Activated CD4-positive, CD25-positive, alpha-beta regulatory T cell (primary cell): ENCODE measurements around the gene UROC1.

ENCODE experiments used
- DNase-seq, 4 experiments: peaks; one replicate each; lab custom pipeline; 2025; lab: John Stamatoyannopoulos, UW

UROC1 gene

DNA sequence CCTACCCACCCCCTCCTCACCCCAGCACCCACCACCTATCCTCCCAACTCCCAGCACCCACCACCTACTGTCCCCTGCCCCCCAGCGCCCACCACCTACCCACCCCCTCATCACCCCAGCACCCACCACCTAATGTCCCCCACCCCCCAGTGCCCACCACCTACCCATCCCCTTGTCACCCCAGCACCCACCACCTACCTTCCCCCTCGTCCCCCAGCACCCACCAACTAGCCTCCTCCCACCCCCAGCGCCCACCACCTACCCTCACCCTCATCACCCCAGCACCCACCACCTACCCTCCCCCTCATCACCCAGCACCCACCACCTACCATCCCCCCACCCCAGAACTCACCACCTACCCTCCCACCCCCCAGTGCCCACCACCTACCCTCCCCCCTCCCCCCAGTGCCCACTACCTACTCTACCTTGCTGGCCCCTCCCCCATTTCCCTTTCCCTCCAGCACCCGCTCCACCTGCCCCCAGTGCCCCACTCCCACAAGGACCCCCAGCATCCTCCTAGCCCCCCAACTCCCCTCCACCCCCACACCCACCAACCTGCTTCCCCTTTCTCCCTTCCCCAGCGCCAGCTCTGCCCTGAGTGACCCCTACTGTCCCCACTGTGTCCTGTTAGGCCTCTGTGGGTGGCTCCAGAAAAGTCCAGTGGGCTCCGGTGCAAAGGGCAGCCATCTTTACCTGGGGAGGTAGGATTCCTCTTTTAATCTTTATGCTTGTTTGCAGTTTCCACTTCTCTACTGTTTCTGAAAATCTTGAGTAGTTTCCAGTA is 1.2 kb downstream of the UROC1 start:
- DNase-seq = no peak

DNA sequence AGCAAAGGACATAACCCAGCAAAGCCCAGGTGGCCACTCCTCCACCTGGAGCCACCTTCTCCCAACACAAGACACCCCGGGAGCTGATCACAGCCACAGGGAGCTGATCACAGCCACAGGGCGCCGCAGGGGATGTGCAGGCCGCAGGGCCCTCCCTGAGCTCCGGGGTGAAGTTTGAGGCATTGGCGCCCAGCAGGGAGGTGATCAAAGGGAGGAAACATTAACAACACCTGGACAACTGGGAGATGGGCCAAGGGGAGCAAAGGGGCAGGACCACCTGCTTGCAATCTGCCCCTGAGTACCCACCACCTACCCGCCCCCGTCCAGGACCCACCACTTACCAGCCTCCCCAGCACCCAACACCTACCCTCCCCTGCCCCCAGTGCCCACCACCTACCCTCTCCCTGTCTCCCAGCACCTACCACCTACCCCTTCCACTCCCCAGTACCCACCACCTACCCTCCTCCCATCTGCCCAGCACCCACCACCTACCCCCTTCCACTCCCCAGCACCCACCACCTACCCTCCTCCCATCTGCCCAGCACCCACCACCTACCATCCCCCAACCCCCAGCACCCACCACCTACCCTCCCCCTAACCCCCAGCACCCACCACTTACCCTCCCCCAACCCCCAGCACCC is 2.4 kb downstream of the UROC1 start:
- DNase-seq = no peak

DNA sequence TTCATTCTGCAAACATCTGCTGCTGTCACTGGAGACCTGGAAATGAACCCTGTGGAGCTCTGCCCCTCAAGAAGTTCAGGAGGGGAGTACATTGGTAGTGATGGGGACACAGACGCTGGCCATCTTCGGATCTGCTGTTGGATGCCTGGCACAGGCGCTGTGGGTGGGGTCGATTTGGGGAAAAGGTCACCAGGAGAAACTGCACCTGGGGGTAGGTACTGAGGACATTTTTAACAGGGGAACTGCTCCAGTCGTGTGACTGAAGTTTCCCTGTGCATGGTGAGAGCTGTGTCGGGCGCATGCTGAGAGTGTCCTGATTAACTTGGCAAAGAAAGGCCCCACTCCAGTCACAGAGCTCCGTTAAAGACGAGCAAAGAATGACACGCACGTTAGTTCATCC is 3.4 kb downstream of the UROC1 start:
- DNase-seq = no peak

DNA sequence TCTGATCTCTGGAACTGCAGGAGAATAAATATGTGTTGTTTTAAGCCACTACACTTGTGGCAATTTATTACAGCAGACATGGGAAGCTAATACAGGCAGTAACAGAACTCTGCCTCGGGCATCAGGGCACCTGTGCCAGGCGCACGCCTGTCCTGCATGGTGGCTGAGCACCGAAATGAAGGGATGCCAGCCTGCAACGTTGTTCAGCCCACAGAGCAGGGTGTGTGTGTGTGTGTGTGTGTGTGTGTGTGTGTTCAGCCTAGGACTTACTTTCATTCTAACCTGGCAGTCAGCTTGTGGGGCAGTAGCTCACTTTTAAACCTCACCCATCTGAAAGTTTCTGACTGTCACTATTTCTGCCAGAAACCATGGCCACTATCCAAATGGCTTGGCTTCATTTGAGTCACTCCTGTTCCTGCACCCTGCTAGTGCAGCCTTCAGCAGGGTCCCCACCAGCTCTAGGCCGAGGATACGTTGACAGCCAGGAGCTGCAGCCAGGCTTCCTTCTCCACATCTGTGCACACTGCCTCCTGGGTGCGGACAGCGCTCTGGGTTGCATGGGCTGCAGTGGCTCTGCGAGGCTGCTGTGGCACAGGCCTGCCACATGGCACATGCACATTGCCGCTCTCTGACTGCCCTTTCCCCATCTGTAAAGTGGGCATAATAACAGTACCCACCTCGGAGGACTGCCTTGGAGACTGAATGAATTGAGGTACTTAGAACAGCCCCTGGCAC is 4.5 kb downstream of the UROC1 start:
- no peak for DNase-seq

DNA sequence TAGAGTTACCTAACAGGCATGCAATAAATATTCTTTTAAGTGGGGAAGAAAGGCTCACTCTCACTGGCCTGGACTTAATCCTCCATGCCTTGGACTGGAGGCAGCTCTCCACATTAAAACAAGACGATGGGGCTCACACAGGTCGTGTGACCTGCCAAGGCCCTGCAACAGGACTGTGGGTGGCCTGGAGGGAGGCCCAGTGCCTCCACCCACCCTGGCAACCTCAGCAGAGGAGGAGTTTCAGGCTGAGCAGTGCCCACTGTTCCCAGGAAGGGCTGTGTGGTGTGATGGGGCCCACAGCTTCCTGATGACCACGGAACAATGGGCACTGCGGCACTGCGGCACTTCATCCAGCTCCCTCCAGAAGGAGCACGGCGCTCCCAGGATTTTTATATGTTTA is 5.5 kb downstream of the UROC1 start:
- DNase-seq = no peak

DNA sequence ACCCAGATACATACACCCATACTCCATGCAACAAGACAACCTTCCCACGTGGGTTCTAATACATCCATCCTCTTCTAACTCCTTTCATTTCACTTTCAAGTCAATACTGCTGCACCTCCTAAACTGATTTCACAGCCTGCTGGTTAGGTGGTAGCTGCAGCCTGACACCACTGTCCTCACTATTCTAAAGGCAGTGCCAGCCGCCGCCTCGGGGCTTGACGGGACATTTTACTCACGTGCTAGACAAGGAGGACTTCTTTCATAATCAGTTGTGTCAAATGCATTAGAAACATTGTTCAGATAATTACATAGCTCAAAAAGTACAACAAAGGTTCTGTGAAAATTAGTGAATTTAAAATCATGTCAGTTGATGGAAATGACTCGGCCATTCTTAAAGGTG is 6.3 kb downstream of the UROC1 start:
- DNase-seq = no peak

DNA sequence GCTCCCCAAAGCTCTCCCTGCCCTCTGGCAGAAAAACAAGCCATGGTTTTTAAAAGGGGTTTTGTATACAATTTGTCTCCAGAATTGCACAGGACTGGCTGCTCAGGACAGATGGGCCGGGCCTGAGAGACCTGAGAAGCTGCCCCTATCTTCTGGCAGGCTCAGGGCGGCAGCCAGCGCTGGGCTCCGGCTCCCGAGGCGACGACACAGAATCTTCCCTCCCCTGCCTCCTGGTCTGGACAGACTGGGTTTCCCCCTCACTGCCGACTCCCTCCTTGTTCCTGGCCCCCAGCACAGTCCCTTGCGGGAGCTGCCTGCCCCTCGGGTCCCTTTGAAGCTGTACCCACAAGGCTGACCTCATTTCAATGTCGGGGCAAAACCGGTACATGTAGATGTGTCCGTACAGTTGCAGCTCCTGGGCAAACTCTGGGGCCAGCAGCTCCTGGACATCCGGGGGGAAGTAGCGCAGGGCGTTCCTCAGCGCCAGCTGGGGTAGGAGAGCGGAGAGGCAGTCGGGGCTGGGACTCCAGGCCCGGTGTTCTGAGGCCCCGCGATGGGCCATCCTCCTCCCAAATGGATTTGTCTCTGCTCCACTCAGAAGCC is 7.2 kb downstream of the UROC1 start:
- DNase-seq = no peak

DNA sequence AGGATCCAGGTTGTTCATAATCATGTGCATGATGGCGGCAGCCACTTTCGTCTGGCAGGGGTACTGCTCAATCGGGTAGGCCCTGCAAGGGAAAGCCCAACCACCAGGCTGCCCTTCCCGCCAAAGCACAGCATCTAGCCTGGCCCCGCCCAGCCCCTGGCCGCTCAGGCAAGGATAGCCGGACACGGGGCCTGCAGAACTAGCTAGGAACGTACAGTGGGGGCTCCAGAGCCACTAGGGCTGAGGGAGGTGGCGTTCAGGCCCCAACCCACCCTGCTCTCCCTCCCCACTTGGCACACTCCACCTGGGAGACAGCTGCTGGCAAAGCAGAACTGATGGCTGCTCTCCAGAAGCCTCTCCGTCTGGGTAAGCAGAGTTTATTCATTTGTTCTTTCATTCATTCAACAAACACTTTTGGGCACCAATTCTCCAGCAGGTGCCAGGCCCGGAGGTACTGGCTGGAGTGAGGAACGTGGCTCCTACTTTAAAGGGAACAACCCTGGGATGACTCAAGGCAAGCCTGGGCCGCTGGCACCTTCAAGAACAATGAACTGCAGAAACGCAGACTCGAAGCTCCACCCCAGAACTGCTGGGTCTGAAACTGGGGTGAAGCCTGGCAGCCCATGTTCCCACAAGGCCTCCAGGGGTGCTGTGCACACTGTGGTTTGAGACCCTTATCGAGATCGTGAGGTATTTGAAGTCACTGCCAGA is 7.8 kb downstream of the UROC1 start:
- DNase-seq = no peak

DNA sequence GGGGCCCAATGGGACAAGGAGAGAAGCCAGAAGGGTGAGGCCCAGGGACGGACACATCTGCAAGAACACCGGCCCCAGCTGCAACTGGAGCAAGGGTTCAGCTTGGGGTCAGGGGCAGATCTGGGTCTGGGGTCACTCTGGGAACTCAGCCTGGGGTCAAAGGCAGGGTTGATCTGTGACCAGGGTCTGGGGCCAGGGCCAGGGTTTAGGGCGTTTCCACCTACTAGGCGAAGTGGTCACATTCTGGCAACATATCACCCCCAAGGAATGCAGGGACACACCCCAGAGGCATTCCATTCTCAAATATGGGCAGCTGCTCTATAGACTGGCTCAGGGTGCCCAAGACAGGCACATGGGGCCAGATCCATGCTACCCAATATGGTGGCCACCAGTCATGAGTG is 9.0 kb downstream of the UROC1 start:
- no peak for DNase-seq

DNA sequence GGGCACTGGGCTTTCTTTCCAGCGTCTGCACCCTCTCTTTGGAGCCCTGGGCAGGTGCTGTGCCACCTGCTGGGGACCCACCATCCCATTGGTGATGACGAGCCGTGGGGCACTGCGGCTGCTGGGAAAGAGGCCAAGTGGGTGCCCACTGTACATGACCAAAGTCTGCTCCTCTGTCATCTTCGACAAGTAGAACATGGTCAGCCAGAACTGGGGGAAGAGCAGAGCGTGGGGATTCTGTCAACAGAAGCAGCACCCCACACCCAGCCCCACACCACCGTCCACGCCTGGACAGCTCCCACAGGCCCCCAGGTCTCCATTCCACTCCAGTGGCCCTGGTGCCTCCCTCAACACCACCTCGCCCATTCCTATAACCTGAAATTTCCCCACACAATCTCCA is 9.7 kb downstream of the UROC1 start:
- no peak for DNase-seq

DNA sequence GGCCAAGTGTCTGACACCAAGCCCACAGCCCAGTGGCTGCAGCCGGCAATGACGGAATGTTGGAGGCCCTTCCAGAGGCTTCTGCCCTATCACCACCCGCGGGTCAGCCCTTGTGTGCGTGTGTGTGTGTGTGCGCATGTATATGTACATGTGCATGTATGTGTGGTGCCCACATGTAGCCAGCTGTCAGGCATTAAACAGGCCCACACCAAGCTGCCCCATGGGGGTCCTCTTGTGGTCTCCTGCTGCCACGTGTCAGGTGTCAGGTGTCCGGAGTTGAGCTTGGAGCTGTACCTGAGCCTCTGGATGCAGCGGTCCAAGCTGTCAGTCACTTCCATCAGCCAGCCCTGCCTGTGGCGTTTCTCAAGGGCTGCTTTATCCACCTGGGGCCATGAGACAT is 13.9 kb downstream of the UROC1 start:
- no peak for DNase-seq

DNA sequence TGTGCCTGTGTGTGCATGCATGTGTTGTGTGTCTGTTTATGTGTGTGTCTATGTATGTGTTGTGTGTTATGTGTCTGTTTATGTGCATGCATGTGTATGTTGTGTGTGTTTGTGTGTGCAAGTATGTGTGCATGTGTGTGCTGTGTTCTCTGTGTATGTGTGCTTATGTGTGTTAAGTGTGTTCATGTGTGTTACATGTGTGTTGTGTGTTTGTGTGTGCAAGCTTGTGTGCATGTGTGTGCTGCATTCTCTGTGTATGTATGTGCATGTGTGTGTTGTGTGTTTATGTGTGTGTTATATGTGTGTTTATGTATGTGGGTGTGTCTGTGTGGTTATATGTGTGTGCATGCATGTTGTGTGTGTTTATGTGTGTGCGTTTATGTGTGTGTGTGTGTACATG is 14.9 kb downstream of the UROC1 start:
- no peak for DNase-seq

DNA sequence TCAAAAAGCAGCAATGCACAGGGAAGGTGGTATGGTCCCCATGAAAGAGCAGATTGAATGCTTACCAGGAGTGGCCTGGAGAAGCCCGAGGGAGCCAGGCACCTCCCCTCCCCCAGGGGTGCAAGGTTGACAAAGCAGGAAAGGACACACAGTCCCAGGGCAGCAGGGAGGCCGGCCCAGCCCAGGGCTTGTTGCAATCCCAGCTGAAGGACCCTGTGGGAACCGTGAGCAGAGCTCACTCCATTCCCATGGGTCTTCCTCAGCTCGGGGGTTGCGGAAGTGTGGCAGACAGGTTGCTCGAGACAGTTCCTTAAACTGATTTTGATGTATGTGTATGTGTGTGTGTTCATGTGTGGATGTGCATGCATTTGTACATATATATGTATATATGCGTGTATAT is 15.8 kb downstream of the UROC1 start:
- no peak for DNase-seq

DNA sequence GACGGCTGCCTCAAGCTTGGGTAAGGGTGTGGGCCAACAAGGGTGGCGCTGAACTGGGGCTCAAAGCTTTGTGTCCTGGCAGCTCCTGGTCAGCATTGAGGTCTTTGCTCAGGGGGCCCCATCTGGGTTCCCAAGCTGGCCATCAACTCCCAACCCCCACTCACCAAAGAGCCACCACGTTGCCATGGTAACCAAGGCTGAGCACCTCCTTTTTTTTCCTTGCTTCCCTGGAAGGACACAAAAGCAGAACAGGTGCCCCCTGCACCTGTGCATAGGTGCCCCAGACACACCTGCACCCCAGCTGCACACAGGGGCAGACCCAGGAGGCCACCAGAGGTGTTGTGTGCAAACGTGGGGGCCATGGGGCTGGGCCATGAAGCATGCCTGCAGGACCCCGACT is 16.5 kb downstream of the UROC1 start:
- no peak for DNase-seq

DNA sequence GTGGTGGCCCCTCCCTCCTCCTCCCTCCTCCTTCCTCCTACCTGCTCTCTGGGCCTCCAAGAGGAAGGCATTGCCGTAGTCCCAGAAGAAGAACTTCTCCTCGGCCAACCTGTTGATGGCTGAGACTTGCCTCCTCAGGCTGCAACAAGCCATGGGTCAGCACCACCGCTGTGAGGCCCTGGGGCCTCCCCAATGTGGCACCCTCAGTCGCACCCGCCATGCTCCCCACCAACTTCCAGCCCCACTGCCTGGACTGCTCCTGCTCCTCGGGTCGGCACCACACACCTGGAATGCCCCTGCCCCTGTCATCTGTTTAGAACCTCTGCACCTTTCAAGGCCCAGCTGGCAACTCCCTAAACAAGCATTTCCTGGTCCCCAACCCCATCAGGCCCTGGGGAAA is 17.6 kb downstream of the UROC1 start:
- no peak for DNase-seq

DNA sequence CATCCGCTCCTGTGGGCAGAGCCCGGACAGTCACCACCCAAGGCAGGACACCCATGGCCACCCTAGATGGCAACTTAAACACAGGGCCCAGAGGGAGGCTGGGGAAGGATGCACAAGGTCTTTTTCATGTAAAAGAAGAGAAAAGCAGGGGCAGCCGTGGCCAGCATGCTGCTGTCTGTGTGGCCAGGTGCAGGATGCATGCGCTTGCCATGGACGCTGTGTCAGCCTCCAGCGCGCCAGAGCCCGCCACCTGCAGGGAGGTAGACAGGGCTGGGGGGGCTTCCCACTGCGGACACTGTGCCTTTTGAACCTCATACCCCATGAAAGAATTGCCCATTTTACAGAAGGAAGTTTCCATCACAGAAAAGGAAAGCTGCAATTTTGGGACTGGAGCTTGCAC is 18.2 kb downstream of the UROC1 start:
- DNase-seq = no peak

DNA sequence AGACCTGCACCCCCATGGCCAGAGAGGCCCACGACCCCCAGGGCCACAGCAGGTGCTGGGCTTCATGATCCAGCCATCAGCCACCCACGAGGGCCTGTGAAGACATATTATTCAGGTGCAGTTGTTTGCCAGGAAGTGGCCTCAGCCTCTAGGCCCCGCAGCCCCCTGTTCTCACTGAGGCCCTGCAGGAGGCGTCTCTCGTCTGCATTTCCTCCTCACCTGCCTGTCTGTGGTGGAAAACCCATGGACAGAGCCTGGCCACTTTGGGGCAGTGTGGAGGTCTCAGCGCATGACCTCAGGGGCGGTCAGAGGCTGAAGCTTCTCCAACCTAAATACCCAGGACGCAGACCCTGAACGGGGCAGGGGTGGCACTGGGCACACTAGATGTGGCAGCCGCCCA is 18.6 kb downstream of the UROC1 start:
- no peak for DNase-seq

DNA sequence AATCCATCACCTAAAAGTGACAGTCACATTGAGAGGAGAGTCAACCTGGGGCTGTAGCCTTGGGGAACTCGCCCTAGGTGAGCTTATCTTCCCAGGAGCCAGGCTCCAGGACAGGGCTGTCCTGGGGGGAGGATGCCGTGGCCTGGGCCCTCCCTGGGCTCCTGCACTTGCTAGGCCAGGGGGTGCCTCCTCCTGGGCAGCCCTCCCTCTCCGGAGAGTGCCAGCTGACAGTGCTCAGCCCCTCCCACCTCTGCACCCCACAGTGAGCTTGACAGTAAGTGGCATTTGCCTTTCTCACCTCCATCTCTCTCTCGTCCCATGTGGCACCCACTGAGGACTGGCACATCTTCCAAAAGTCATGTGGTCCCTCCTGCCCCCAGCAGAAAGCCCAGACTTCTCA is 19.1 kb downstream of the UROC1 start:
- no peak for DNase-seq

DNA sequence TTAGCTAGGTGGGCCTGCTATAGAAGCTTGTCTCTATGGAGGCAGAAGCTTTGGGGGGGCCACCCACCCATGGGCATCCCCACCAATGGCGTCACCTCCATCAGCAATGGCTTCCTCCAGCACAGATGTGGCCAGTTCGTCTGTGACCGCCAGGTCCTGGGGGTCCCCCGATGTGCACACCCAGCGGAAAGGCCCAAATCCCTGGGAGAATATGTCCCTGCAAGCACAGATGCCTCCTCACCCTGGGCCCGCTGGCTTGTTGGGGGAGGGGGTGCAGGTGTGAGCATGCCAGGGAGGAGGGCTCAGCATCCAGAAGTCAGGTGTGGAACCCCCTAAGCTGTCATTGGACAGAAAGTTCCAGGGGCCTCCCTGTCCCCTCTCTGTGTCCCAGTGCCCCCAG is 19.6 kb downstream of the UROC1 start:
- DNase-seq = no peak

DNA sequence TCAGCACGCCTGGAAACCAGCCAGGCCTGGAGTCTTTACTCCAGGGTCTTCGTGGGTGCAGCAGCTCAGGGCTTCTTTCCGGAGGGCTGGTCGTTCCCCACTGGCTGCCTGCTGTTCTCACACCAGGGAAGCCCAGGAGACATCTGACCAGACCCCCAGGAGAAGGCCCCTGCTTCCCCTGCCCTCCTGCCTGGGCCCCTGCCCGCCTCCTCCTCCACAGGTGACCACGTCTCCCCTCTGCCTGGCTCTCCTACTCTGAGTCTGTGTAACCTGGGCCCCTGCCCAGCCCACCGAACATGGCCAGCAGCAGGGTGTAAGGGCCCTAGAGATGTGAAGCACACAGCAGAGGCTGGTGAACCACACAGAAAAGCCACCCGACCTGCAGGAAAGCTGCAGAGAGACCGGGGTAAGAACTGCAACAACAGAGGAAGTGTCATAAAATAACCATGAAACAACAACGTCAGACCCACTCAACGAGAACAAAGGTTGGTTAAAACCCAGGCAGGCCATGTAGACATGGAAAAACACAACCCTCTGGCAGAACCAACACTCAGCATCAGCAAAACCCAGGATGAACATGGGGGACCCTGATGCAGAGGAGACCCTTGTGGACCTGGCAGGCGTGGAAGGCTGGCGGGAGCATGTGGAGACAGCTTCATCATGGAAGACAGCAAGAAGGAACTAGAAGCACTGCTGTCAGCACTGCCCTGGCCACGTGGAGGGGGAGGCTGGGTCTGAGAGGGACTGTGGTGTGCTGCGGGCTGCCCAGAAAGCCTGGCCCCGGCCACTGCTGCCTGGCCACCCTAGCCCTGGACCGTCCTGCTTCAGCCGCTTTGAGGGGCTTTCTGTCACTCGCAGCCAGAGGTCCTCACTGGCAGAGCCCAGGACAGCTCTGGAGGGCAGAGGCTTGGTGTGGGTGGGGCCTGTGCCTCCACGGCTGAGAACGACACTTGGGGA is 20.4 kb downstream of the UROC1 start:
- DNase-seq = no peak

DNA sequence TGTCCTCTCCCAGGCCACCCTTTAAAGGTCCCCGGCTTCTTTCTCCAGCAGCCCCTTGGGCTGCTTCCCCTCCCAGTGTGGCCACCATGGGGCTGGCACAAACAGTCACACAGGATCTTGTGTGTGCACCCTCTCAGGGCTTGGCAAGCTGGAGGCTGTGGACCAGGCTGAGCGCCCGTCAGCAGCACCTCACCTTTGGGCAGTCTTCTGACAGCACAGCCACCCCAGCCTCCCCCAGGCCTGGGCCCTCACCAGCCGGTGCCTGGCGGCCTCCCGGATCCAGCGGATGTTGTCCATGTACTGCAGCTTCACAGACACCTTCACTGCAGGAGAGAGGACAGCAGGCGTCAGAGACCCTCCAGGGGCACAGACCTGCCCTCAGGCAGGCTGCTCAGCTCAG is 21.8 kb downstream of the UROC1 start:
- no peak for DNase-seq
